HG03159 (cell line): ENCODE measurements around the gene TF.
"Not testable (repeated sequence)": the region's sequence is repeated elsewhere in the genome, so short reads cannot be mapped to it uniquely, and the experiment has no call there.

Experiments used
- ATAC-seq: cut with Tn5 transposase; IDR thresholded peaks from one replicate; pipeline ENCODE4 v1.9.1; 2021; ENCODE audit warnings: mild to moderate bottlenecking, moderate library complexity; ENCODE audit not compliant: unreplicated experiment

Gene TF

DNA sequence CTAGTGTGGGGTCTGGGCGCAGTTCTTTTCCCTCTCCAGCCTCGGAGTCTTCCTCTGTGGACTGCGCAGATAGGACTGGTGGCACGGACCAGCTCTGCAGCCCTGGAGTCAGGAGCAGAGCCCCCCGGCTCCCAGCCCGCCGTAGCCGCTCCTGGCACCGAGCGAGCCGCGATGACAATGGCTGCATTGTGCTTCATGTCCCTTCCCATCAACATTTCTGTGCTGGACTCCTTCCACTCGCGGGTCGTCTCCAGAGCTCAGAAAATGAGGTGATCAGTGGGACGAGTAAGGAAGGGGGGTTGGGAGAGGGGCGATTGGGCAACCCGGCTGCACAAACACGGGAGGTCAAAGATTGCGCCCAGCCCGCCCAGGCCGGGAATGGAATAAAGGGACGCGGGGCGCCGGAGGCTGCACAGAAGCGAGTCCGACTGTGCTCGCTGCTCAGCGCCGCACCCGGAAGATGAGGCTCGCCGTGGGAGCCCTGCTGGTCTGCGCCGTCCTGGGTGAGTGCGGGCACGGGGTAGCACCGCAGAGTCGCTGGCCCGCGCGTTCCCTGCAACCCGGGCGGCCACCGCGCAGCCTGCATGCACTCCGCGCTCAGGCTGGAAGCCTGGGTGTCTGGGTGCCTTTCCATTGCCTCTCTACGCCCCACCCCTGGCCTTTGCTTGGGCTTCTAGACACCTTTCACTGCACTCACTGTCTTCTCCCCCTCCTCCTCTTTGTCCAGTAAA, at the start of gene TF:
Gene TF, plus strand, starts transcription at position 413 of the 731 bp plus-strand sequence. Its CDS starts 48 bp downstream, at position 461.
- no peak for ATAC-seq

DNA sequence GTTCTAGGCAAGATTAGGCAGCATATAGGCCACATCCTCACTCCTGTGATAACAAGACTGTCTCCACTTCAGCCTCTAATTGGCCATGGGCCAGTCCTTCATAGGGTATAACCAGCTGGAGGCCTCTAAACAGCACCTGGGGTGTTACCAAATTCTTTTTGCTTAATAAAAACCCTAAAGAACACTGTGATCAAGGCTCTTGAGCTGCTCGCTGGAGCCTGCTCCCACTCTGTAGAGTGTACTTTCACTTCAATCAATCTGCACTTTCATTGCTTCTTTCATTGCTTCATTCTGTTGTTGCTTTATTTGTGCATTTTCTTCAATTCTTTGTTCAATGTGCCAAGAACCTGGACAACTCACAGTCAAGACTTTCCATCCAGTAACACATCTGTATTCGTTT, 48.2 kb upstream of the TF start:
- ATAC-seq, result no peak

DNA sequence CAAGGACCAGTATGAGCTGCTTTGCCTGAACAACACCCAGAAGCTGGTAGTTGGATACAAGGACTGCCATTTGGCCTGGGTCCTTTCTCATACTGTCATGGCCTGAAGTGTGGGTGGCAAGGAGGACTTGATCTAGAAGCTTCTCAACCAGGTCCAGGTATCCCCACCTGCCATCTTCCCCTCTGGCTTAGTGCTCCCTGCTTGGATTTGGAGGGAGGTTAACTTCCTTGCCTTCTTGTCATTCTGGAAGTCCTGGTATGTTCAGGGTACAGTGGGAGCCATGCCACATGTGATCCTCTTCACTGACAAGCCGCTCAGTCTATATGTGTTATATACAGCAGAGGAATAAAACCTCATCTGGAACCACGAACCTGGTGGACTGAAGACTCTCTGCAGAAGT, 46.7 kb upstream of the TF start:
- no peak for ATAC-seq

DNA sequence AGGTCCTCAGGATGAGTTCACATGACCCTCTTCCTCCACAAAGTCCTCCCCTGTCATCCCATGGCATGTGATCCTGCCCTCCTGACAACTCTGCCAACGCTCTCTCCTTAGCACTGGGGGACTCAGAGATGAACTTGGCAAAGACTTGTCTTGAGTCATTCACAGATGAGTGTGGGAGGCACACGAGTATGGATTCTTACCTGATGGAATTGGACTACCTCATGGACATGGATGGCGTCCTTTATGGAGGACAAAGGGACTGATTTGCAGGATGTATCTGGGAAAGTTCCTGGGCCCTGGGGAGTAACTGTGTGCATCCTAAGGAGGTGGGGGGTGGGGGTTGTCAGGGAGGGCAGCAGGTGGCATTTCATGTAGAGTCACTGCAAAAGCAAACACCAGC, 46.3 kb upstream of the TF start:
- no peak for ATAC-seq

DNA sequence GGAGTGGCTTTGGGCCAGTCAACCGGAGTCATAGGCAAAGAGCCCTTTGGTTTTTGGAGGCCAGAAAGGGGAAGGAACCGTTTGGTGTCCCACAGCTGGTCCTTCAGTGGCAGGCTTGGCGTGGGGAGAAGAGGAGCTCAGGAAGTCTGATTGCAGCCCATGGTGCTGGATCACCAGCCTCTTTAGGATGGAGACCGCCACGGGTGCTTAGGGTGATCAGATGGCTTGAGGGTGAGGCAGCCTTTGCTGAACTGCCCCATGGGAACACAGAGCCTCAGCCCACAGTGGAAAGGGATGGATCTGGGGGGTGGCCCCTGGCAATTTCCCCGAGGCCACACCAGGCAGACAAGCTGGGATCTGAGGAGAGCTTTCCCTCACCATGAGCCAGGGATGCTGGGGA, 45.8 kb upstream of the TF start:
- no peak for ATAC-seq

DNA sequence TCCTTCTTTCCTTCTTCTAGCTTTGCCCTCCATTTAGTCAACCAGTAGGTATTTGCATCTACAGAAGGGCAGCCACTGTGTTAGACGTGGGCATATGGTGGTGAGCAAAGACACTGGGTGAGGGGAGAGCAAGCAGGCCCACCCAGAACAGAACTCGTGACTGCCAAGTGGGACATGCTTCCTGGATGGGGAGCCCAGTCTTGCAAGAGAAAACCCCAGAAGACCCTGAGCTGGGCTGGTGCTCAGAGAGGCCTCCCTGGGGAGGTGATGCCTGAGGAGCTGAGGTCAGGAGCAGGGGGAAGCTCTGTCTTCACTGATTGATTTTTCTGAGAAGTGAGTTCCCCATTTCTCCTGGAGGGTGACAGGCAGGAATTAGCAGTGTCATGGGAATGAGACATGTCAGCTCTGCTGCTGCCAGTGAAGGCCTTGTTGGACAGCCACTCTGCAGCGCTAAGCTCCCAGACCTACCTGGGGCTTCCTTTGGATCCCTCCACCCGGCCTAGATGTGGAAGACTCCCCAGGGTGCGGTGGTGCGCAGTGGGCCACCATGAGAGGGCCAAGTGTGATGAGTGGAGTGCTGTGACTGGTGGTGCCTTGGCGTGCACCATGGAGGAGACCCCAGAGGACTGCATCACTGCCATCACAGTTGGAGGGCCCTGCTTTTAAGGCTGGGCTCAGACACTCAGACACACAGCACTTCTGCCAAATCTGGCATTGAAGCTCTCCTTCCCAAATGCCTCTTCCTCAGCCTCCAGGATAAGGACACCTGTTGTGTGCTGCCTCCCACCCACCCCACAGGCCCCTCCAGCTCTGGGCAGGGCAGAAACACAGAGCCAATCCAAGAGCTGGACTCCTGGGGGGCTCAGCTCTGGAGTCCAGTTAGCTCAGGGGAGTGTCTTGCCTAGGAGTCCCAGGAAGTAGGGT, 44.5 kb upstream of the TF start:
- ATAC-seq, result no peak

DNA sequence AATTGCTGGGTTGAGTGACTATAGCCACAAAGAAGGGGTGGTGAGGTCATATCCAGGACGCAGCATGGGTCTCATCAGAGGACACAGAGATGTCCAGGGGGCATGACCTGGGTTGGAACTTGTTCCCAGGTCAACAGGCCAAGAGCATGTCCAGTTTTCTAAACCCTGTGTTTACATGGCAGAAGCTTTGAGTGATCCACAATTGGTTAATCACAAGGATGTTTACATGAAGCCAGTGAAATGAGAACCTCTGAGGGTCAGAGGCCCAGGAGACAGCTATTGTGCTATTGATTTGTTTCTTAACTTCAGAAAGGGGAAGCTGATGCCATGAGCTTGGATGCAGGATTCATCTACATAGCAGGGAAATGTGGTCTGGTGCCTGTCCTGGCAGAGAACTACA, 42.3 kb upstream of the TF start:
- ATAC-seq, result no peak

DNA sequence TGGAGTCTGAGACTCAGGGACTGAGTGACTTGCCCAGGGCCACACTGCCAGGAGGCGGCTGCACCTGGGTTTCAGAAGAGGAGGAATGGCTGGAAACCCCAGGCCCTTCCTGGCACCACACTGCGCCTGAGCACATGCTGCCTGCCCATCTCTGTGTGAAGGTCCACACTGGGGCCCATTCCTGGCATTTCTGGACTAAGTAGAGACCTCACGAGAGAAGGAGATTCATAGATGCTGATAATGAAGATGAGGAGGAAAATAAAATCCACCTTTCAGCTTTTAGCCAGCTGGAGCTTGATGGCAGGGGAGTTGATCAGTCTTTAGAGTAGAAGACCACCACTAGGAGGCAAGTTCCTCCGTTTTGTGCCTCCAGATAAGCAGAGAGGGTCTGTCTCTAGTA, 40.2 kb upstream of the TF start:
- no peak for ATAC-seq

DNA sequence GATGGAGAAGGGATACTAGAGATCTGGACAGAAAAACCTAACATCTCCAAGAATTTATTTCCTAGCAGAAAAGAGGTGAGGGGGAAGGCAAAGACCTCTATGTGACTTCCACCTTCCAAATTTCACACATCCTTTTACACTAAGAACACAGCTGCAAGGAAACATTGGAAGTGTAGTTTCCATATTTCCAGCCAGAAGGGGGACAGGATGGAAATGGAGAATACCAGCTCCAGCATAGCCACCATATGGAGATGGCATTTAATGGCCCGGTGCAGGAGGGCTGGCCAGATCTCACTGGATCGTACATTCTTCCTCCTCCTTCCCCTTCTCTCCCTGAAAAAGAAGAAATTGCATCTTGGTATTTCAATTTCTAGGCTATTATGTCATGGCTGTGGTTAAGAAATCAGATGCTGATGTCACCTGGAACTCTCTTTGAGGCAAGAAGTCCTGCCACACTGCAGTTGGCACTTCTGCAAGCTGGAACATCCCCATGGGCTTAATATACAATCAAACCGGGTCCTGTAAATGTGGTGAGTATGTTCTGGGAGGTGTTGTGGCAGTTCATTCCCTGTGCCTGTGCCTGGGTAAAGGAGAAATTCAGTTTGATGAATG, 36.9 kb upstream of the TF start:
- no peak for ATAC-seq

DNA sequence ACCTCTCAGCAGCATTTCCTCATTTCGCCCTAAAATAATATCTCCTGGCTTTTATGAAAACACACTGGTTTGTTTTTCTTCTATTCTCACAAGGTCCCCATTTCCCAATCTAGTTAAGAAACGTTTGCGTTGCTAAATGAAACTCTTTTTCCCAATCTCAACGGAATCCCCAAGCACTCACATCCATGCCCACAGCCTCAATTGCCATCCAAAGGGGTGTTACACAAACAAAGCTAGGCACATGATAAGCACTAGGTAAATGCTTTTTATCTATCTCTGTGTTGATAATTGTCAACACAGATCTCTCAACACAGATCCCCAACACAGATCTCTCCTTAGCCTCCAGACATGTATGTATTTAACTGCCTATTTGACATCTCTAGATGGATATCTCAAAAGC, 35.2 kb upstream of the TF start:
- no peak for ATAC-seq

DNA sequence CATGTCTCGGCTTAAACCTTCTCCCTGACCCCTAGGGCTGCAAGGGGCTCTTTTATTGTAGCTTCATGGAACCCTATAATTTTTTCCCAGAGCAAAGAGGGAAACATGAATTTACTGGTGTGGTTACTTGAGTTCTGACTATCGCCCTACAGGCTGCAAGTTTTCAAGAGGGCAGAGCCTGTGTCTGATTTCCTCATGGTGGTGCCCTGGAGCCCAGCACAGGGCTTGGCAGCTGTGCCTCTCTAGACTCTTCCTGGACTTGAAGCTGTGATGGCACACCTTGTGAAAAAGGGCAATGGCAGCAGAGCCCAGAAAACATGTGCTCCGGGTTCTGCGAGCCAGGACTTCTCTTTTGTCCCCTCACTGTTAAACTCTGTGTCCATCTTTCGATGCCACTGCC, 34.2 kb upstream of the TF start:
- ATAC-seq, result no peak

DNA sequence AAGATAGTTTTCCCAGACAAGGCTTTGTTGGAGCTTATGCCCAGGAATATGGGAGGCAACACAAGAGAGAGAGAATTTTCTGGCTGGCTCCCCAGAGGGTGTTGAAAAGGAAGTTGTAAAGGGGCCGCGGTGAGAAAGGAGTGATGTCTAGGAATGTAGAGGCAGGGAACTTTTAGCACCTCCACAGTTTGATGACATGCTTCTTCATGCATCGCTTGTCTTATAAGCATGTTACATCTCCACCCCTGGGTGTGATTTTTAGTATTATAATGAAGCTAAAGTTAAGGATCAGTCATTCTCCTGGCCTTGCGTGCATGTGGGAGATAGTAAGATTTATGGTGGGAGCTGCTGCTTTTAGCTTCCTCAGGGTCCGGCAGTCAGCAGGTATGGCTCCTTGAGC, 32.8 kb upstream of the TF start:
- no peak for ATAC-seq

DNA sequence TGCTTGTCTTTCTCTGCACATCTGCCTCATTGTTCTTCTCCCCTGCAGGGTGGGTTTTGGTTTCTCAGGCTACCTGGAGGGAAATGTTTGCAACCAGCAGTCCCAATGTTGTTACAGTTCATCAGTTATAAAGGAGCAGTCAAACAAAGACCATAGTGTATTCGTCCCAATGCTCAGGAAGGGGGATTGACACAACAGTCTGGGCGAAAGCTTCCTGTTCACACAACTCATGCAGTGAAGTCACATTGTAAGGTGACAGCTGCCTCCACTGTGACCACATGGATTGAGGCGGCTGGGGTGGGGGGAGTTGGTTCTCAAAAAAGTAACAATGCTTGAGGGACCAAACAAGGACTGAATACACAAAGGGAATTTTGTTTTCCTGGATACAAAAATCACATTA, 28.8 kb upstream of the TF start:
- ATAC-seq, result no peak

DNA sequence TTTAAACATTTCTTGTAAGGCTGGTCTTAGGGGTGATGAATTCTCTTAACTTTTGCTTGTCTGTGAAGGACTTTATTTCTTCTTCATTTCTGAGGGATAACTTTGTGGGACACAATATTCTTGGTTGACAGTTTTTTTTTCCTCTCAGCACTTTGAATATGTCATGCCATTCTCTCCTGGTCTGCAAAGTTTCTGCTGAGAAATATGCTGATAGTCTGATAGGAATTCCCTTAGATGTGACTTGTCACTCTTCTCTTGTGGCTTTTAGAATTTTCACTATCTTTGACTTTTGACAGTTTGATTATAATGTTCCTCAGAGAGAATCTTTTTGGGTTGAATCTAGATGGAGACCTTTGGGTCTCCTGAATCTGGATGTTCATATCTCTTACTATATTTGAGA, 23.3 kb upstream of the TF start:
- no peak for ATAC-seq

DNA sequence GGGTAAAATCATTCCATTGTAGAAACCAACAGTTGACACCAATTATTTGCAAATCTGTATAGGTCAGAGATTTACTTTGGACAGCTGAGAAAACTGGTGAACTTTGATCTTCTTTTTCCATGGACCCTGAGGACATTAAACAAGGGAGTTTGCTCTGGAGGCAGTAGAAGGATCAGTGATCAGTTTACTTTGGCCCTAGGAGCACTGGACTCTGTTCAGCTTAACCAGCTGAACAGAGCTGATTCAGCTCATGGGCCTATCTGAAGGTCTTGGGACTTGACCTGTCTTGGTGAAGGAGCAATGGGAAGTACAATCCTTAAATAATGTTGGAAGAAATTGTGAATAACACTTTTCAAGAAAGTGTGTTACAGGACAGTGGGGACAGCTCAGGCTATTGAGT, 15.2 kb upstream of the TF start:
- no peak for ATAC-seq

DNA sequence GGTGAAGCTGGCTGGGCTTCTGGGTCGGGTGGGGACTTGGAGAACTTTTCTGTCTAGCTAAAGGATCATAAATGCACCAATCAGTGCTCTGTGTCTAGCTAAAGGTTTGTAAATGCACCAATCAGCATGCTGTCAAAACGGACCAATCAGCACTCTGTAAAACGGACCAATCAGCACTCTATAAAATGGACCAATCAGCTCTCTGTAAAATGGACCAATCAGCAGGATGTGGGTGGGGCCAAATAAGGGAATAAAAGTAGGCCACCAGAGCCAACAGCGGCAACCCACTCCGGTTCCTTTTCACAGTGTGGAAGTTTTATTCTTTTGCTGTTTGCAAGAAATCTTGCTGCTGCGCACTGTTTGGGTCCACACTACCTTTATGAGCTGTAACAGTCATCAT, 14.0 kb upstream of the TF start:
- ATAC-seq, result not testable (repeated sequence)

DNA sequence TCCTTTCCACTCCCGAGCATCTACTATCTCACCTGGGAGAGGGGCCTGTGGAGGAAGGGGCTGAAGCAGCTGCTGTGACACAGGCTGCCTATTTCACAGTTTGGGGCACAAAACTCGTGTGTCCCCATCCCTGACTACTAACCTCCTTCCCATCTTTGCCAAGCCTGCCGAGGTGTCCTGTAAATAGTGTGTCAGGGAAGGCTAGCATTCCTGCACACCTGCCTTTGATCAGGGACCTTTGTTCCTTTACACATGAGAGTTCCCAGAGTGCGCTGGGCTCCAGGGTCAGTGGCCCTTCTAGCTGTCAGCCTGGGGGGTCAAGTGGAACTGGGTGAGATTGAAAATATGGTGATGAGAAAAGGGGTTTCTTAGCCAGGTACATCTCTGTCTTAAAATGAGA, 13.0 kb upstream of the TF start:
- no peak for ATAC-seq

DNA sequence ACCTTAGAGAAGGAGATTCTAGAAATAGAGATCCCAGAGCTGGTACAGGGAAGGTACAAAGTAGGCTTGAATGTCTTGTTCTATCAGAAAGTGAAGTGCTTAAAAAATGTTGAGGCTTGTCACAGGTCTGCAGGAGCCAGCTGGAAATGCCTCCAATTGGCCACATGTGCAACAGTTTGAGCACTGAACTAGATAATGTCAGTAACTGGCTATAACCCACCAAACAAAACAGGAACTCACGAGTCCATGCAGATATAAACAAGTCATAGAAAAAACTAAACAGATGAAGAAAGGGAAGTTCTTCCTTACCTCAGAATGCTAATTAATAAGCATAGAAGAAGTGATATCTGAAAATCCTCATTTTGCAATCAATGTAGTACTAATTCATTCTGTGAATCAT, 11.9 kb upstream of the TF start:
- no peak for ATAC-seq

DNA sequence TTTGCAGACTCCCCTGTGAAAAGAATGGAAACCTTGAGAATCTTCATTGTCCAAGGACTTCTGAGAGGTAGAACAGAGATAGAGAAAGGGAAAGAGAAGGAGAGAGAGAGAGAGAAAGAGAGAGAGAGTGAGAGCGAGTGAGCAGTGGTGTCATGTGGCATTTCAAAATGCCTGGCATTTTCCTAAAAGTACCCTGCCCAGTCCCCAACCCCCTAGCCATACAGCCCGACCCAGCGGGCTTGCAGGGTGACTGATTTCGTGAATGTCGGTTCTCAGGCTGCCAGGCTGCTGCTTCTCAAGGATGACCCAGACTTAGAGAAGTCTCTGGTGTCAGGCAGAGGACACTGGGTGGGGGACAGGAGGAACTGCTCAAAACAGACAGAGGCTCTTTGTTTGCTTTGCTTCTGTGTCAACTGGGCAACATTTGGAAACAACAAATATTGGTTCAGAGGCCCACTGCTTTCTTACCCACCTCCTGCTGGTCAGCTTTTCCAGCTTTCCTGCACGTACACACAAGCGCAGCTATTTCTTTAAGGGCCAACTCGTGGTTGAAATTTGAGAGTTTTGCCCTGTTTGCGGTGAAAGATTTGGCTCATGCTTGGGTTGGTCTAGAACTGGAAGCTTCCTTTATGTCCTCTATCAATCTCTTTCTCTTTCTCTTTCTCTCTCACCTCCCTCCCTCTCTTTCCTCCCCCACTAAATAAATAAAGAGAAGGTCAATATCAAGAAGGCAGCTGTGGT, 3.7 kb upstream of the TF start:
- no peak for ATAC-seq

DNA sequence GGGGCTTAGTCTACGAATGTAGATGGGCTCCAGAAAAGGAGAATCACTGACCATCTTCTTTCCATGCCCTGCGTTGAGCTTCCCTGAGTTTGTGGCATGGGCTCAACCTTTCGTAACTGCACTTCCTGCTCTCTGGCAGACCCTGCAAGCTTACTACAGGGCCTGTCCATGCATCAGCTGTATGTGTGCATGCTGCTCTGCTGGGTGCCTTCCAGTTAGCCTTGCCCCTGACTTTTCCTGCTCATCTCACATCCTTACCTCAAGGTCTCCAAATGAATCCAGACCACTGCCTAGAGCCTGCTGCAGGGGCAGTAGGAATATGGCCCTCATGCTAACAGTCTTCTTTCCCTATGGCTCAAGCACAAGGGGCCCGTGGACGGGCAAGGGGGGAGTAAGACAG, 2.0 kb upstream of the TF start:
- ATAC-seq, result no peak

DNA sequence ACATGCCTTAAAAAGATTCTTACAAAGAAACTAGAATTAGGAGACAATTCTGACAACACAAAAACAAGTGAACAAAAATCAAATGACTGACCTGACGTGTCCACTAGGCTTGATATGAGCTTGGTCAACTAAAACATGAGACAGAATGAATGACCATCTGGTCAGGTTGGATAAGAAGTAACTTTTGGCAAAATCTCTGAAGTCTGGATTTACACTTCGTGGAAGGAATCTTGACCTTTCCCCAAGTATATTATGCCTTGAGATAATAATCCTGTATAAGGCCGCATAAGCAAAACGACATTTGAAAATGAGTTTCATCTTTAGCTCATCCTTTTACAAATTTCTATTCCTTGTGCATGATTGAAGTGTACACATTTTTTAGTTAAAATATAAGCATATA, 1.1 kb upstream of the TF start:
- no peak for ATAC-seq
